HG02885 (cell line): ENCODE measurements around the gene PRKCB.
A peak's percentile ranks its signal among the peaks of the same experiment; 100 is the strongest.
"Not testable (repeated sequence)": the region's sequence is repeated elsewhere in the genome, so short reads cannot be mapped to it uniquely, and the experiment has no call there.

ENCODE experiments used
- ATAC-seq: cut with Tn5 transposase; IDR thresholded peaks from one replicate; pipeline ENCODE4 v1.9.1; 2021; ENCODE audit warnings: mild to moderate bottlenecking; ENCODE audit not compliant: unreplicated experiment, poor library complexity

The PRKCB gene

DNA sequence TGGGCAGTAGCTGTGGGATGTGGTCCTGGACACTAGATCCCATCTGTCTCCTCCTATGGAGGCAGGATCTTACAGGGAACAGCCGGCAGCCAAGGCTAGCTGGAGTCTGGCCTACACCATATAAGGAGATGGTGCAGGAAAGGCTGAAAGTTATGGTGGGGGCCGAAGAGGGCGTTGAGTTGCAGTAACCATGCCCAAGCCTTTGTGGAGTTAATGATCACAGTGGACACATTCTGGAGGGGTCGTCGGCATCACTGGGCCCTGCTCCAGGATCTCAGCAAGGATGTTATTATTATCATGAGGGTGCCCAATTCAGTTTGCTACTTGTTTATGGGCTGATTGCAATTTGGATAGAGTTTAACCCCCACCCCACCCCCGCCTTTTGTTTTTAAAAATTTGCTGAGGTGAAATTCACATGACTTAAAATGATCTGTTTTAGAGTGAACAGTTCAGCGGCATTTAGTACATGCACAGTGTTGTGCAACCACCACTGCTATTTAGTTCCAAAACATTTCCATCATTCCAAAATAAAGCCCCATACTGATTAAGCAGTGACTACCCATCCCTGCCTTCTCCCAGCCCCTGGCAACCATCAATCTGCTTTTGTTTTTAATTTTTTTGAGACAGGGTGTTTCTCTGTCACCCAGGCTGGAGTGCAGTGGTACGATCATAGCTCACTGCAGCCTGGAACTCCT, 236.0 kb downstream of the PRKCB start:
- no peak for ATAC-seq

DNA sequence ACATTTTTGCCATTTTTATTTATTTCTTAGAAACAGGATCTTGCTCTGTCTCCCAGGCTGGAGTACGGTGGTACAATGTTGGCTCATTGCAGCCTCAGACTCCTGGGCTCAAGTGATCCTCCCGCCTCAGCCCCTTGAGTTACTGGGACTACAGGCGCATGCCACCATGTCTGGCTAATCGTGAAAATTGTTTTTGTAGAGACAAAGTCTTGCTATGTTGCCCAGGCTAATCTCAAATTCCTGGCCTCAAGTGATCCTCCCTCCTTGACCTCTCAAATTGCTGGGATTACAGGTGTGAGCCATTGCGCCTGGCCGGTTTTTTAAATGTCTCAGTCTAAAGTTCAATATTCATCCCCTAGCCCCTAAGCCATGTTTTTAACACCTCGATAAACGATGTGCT, 237.5 kb downstream of the PRKCB start:
- no peak for ATAC-seq

- no peak for ATAC-seq
Measured at GRCh38 chr16:24074574-24074973, 238.8 kb downstream of the PRKCB start.

DNA sequence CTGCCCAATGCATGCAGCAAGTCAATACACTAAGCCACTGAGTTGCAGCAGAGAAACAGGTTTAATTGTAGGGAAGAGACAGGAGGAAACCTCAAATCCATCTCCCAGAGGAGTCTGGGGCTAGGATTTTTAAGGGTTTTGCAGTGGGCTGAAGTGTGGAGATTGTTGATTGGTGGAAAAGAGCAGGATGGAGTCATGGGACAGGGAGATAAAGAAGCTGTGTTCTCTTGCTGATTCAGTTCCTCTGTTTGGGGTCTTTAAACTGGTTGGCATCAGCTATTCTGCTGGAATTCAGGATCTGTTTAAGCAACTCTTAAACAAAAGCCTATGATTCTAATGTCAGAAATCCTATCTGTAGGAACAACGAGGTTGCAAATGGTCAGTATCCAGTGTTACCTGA, 239.5 kb downstream of the PRKCB start:
- ATAC-seq, result no peak

DNA sequence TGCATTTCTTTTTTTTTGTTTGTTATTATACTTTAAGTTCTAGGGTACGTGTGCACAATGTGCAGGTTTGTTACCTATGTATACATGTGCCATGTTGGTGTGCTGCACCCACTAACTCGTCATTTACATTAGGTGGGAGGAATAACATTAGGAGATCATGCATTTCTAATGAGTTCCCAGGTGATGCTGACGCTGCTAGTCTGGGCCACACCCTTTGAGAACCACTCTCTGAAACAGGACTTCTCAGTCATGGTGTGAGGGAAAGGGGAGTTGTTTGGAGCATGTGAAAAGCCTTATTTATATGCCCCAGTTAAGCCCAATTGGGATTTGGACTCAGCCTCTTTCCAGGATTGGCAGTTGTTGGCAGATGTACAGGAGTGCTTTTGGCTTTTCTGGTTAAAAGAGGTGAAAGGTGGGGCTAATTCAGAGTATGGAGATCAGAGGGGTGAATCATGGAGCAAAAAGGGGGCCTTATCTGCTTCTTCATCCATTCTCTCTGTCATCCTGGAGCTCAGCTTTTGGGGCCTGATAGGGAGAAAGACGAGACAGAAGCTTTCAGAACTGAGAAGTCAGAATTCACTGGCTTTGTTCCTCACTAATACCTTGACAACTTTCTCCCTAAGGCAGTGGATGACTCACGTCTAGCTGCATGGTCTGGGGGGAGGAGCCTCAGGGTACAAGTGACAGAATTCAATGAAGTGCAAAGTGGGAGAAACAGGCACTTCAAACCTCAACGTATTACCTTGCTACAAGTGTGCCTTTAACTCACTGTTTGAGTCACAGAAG, 240.3 kb downstream of the PRKCB start:
- peak; percentile 65 for ATAC-seq

- ATAC-seq, result no peak
Measured at GRCh38 chr16:24077292-24077691, 241.5 kb downstream of the PRKCB start.

- ATAC-seq, result no peak
Measured at GRCh38 chr16:24077966-24078365, 242.2 kb downstream of the PRKCB start.

- ATAC-seq, result no peak
Measured at GRCh38 chr16:24085666-24086065, 249.9 kb downstream of the PRKCB start.

- ATAC-seq, result no peak
Measured at GRCh38 chr16:24087891-24088410, 252.2 kb downstream of the PRKCB start.

DNA sequence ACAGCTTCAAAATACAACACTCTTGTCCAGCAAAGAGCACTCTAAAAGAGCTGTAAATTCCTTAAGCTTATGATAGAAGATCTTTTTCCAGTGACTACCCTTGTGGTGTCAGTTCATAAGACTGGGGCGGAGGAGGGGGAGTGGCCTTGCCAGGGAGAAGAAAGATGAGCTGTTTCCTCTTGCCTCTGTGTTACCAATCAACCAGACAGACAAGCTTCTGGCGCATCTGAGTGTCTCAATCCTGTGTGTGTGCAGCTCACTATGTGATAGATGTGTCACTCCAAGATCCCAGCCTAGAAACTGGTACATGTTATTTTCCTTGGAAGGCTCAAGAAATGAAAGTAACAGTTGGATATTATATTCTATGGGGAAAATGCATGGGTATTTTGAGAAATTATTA, 253.0 kb downstream of the PRKCB start:
- no peak for ATAC-seq

- ATAC-seq, result no peak
Measured at GRCh38 chr16:24091125-24091524, 255.3 kb downstream of the PRKCB start.

DNA sequence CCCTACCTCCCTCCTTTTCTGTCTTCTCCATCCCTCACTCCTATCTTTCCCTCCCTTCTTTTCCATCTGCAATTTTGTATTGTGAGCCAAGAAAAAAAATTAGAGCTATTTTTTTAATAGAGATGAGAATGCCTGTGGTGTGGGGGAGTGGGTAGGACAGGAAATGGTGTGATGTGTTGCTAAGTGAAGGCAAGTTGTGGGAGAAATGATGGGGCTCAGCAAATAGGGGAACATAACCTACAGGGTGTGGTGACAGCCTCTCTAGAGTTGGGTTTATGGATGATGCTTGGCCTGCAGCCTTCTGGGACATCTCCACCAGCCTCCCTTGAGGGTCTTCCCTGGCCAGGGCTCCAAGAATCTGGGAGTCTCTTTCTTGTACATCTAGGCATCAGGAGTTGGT, 257.3 kb downstream of the PRKCB start:
- ATAC-seq, result no peak

- no peak for ATAC-seq
Measured at GRCh38 chr16:24094660-24095059, 258.9 kb downstream of the PRKCB start.

- ATAC-seq, result no peak
Measured at GRCh38 chr16:24098896-24099295, 263.1 kb downstream of the PRKCB start.

- no peak for ATAC-seq
Measured at GRCh38 chr16:24101431-24101830, 265.6 kb downstream of the PRKCB start.

- no peak for ATAC-seq
Measured at GRCh38 chr16:24102209-24102660, 266.5 kb downstream of the PRKCB start.

DNA sequence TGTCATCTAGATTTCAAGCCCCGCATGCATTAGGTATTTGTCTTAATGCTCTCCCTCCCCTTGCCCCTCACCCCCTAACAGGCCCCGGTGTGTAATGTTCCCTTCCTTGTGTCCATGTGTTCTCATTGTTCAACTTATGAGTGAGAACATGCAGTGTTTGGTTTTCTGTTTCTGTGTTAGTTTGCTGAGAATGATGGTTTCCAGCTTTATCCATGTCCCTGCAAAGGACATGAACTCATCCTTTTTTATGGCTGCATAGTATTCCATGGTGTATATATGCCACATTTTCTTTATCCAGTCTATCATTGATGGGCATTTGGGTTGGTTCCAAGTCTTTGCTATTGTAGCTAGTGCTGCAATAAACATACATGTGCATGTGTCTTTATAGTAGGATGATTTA, 269.7 kb downstream of the PRKCB start:
- not testable (repeated sequence) for ATAC-seq

DNA sequence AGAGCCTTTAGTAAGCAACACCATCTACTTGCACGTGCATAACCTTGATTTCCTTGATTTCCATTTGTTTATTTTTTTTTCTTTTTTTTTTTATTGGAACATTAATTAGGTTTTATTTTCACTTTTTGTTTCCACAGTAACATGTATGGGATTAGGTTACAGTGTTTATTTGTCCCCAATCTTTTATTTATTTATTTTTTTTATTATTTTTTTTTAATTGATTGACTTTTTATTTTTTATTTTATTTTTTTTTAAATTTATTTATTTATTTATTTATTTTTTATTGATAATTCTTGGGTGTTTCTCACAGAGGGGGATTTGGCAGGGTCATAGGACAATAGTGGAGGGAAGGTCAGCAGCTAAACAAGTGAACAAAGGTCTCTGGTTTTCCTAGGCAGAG, 272.3 kb downstream of the PRKCB start:
- ATAC-seq, result not testable (repeated sequence)

DNA sequence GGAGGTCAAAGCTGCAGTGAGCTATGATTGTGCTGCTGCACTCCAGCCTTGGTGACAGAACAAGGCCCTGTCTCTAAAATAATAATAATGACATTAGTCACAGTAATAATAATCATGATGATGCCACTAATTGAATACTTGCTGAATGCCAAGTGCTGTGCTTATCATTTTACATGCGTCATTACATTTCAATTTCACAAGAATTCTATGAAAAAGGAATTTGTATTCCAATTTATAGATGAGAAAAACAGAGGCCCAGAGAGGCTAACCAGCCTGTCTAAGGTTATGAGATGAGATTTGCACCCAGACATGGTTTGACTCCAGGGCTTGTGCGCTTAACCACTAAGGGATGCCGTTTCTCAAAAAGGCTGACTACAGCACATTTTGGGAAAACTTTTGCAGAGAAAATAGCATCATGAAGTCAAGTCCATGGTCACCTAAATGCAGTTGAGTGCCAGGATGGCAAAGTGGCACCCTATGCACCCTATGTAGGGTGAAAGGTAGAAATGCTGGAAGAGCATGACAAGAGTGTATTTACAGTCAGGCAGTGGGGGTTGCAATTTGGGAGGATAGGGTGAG, 276.0 kb downstream of the PRKCB start:
- ATAC-seq, result no peak

GRCh38 chr16:24113115-24113745, 277.4 kb downstream of the PRKCB start:
- no peak for ATAC-seq

- no peak for ATAC-seq
Measured at GRCh38 chr16:24114876-24115275, 279.1 kb downstream of the PRKCB start.
